SK-N-SH (cell line): ENCODE measurements around the gene SERPINB8.

Experiments
- EP300 ChIP-seq, 2 experiments: IDR thresholded peaks; 2 replicates each; pipeline versions ENCODE4 v1.4.0 to v1.6.1; 2012; ENCODE audit warnings: borderline replicate concordance in 1 of 2, low read depth in 1 of 2, low read length in 1 of 2
- EZH2phosphoT487 ChIP-seq: fragments of 200-600 bp; sonication (generic); IDR thresholded peaks from 2 replicates; pipeline ENCODE4 v1.6.1; 2017; ENCODE audit warnings: low read depth, mixed run types, mild to moderate bottlenecking, antibody characterized with exemption, moderate library complexity, borderline replicate concordance
- GABPA ChIP-seq: IDR thresholded peaks from 2 replicates; pipeline ENCODE4 v1.4.0; 2012; ENCODE audit warnings: low read depth, mild to moderate bottlenecking
- RAD21 ChIP-seq: IDR thresholded peaks from 2 replicates; pipeline ENCODE4 v1.6.1; 2012; ENCODE audit warnings: mild to moderate bottlenecking, low read length
- YY1 ChIP-seq: IDR thresholded peaks from 2 replicates; pipeline ENCODE4 v1.4.0; 2012; ENCODE audit warnings: low read depth, mild to moderate bottlenecking
- TF ChIP-seq, protein P1 (sequence below): fragments of 200-600 bp; sonication (generic); IDR thresholded peaks from 2 replicates; pipeline ENCODE4 v1.6.1; 2017; ENCODE audit warnings: antibody characterized with exemption, mild to moderate bottlenecking, moderate library complexity
- TF ChIP-seq, protein P2 (sequence below): IDR thresholded peaks from 2 replicates; pipeline ENCODE4 v1.6.1; 2012; ENCODE audit warnings: mild to moderate bottlenecking, low read depth, low read length, moderate library complexity

DNA sequence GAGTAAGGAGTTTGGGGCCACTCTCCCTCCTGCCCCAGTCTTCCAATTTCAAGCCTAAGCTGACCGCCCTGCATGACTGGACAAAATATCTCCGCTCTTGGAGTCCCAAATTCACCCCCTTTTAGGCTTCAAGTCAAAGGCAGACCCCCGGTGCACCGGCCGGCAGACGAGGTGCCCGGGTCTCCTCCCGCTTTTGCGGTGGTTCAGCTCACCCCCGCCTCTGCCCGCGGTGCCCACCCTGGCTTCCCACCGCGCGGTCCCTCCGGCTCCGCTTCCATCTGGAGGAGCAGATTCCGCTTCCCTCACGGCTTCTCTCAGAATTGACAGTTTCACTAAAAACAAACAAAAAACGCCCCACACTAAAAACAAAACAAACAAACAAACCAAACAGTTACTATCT is 56.5 kb downstream of the SERPINB8 start:
- TF ChIP-seq, protein P1, sequence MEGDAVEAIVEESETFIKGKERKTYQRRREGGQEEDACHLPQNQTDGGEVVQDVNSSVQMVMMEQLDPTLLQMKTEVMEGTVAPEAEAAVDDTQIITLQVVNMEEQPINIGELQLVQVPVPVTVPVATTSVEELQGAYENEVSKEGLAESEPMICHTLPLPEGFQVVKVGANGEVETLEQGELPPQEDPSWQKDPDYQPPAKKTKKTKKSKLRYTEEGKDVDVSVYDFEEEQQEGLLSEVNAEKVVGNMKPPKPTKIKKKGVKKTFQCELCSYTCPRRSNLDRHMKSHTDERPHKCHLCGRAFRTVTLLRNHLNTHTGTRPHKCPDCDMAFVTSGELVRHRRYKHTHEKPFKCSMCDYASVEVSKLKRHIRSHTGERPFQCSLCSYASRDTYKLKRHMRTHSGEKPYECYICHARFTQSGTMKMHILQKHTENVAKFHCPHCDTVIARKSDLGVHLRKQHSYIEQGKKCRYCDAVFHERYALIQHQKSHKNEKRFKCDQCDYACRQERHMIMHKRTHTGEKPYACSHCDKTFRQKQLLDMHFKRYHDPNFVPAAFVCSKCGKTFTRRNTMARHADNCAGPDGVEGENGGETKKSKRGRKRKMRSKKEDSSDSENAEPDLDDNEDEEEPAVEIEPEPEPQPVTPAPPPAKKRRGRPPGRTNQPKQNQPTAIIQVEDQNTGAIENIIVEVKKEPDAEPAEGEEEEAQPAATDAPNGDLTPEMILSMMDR = no peak
- TF ChIP-seq EZH2phosphoT487 (no peak), RAD21 (no peak), YY1 (no peak), GABPA (no peak), EP300 (IDR thresholded peaks at IDR 0.05; ENCODE audit: borderline replicate concordance in 1 of 2, low read depth in 1 of 2, low read length in 1 of 2) (no peak)
- TF ChIP-seq, protein P2, sequence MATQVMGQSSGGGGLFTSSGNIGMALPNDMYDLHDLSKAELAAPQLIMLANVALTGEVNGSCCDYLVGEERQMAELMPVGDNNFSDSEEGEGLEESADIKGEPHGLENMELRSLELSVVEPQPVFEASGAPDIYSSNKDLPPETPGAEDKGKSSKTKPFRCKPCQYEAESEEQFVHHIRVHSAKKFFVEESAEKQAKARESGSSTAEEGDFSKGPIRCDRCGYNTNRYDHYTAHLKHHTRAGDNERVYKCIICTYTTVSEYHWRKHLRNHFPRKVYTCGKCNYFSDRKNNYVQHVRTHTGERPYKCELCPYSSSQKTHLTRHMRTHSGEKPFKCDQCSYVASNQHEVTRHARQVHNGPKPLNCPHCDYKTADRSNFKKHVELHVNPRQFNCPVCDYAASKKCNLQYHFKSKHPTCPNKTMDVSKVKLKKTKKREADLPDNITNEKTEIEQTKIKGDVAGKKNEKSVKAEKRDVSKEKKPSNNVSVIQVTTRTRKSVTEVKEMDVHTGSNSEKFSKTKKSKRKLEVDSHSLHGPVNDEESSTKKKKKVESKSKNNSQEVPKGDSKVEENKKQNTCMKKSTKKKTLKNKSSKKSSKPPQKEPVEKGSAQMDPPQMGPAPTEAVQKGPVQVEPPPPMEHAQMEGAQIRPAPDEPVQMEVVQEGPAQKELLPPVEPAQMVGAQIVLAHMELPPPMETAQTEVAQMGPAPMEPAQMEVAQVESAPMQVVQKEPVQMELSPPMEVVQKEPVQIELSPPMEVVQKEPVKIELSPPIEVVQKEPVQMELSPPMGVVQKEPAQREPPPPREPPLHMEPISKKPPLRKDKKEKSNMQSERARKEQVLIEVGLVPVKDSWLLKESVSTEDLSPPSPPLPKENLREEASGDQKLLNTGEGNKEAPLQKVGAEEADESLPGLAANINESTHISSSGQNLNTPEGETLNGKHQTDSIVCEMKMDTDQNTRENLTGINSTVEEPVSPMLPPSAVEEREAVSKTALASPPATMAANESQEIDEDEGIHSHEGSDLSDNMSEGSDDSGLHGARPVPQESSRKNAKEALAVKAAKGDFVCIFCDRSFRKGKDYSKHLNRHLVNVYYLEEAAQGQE = no peak
